ENCODE measurements around the gene GMPS. TPM values are rescaled to one million over a fixed set of nuclear protein-coding genes. Genes with fewer than 3 reads are reported as not detected.
A peak's percentile ranks its signal among the peaks of the same experiment; 100 is the strongest.

The GMPS gene
- polyA plus RNA-seq, 1 of the 3 experiments (the other 2 are of a cell fraction): 13.4 TPM

DNA sequence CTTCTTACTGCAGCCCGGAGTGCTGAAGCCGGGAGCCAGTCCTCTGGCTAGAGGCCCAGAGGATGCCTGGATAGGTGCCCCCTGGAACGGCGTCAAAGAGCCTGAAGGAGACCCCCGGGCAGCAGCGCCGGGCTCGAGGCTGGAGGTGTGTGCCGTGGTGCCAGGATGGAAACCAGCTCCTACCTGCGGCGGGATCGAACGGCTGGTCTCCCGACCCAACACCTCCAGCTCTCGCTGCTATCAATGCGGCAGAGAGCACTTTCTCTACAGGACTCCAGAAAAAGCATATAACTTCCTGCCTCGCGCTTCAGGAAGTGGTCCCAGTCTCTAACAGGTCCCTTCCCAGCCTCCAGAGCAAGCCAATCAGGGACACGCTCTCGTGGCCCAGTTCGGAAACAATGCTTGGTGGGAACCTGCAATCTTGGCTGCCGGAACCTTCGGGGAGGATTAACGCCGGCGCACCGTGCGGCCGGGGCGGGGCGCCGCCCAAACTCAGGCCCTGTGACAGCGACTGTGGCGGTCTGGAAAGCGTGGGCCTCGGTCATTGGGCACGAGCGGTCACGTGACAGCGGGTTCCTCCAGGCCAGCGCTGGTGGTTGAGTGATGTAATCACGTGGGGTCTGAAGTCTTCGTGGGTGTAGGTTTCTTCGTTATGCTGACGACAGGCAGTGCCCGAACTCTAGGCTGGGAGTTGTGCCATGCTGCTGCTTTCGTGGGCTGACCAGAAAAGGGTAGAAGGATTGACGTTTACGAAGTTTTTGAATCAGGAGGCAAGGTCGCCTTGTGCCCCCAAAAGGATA lies 16.1 kb upstream of the GMPS start, which contains the start of gene SLC33A1:
SLC33A1 (minus strand) TSS at position 287 of the 800 bp plus-strand sequence. CDS start 430 bp downstream, outside the sequence.
- H3K4me1 ChIP-seq (ENCODE audit: control insufficient read depth in 1 of 2, insufficient read depth in 2 of 2, low read depth in 1 of 2, low read length in 1 of 2): peaks cover 0 to 10% of the 10 kb centered on the region in 2 experiments; a peak in 3 of 4 replicates
- H3K36me3 ChIP-seq (replicated peaks in 1 of 2; ENCODE audit: control insufficient read depth in 1 of 2, insufficient read depth in 2 of 2, low read length in 1 of 2): no peaks in the 10 kb centered on the region
- H3K9me2 ChIP-seq: no peaks in the 10 kb centered on the region
- peak within 1 kb of the TSS; percentile 85 to 97 for H3K4me3 ChIP-seq (ENCODE audit: low read depth in 2 of 2, low read length in 1 of 2)
- CTCF ChIA-PET: interaction anchor here (1.3 kb wide), 2 partner anchors 13 to 49 kb away, joined by 4 to 7 read pairs; partner anchors contain the start of gene C3orf33
- H2AFZ ChIP-seq (ENCODE audit: low read depth): peak within 1 kb of the TSS; percentile 91
- no peaks in the 10 kb centered on the region for H3K9me3 ChIP-seq
- H4K20me1 ChIP-seq (ENCODE audit: insufficient read depth): no peaks in the 10 kb centered on the region; the same call in none of the 2 replicates
- 1% methylated on average over 43 of the region's 50 CpGs for WGBS (ENCODE audit: low lambda C conversion rate)
- POLR2A ChIA-PET: interaction anchor here (1.5 kb wide), 1 partner anchor 16 kb away, joined by 4 read pairs; the partner anchor contains the start of gene GMPS
- peak within 1 kb of the TSS; percentile 78 to 86 for H3K27ac ChIP-seq (ENCODE audit: low read depth in 2 of 2, low read length in 1 of 2)
- H3K27me3 ChIP-seq (ENCODE audit: insufficient read depth): no peaks in the 10 kb centered on the region
- peaks cover 46% of the 10 kb centered on the region for H3K79me2 ChIP-seq (ENCODE audit: insufficient read depth)
- DNase-seq: peak; percentile 95
- H3F3A ChIP-seq (replicated peaks; ENCODE audit: insufficient read depth): peaks cover 5% of the 10 kb centered on the region
- peak within 1 kb of the TSS; percentile 85 for H3K4me2 ChIP-seq
- peak within 1 kb of the TSS; percentile 89 for H3K9ac ChIP-seq
- no peak for TF ChIP-seq SMC3 (IDR thresholded peaks at IDR 0.05; ENCODE audit: low read depth, low read length)
- no peak for TF ChIP-seq FOSL2 (IDR thresholded peaks at IDR 0.05; ENCODE audit: borderline replicate concordance, low read depth)
- TF ChIP-seq FOXJ3 (CRISPR knock-in tag; IDR thresholded peaks at IDR 0.05): no peak
- TF ChIP-seq GABPA (IDR thresholded peaks at IDR 0.05; ENCODE audit: low read depth): peak; percentile 96
- peak; percentile 26 to 40; a peak in 2 of 4 replicates for TF ChIP-seq EP300 (IDR thresholded peaks at IDR 0.05; ENCODE audit: borderline replicate concordance in 1 of 2, low read depth in 1 of 2, low read length in 1 of 2)
- TF ChIP-seq, protein P1, sequence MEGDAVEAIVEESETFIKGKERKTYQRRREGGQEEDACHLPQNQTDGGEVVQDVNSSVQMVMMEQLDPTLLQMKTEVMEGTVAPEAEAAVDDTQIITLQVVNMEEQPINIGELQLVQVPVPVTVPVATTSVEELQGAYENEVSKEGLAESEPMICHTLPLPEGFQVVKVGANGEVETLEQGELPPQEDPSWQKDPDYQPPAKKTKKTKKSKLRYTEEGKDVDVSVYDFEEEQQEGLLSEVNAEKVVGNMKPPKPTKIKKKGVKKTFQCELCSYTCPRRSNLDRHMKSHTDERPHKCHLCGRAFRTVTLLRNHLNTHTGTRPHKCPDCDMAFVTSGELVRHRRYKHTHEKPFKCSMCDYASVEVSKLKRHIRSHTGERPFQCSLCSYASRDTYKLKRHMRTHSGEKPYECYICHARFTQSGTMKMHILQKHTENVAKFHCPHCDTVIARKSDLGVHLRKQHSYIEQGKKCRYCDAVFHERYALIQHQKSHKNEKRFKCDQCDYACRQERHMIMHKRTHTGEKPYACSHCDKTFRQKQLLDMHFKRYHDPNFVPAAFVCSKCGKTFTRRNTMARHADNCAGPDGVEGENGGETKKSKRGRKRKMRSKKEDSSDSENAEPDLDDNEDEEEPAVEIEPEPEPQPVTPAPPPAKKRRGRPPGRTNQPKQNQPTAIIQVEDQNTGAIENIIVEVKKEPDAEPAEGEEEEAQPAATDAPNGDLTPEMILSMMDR (IDR thresholded peaks at IDR 0.05): no peak
- TF ChIP-seq TCF12 (IDR thresholded peaks at IDR 0.05): peak; percentile 43; the same call in 1 of the 2 replicates
- TF ChIP-seq MAX (IDR thresholded peaks at IDR 0.05; ENCODE audit: low read depth): peak; percentile 98
- TF ChIP-seq POLR2AphosphoS5 (IDR thresholded peaks at IDR 0.05; ENCODE audit: low read depth, low read length): peak; percentile 79
- peak; percentile 39 for TF ChIP-seq IRF3 (IDR thresholded peaks at IDR 0.05; ENCODE audit: low read depth, low read length)
- TF ChIP-seq RFX5 (IDR thresholded peaks at IDR 0.05; ENCODE audit: low read length): peak; percentile 75
- TF ChIP-seq RAD21 (IDR thresholded peaks at IDR 0.05; ENCODE audit: low read length): no peak
- peak; percentile 30; the same call in 1 of the 2 replicates for TF ChIP-seq GATA2 (CRISPR knock-in tag; IDR thresholded peaks at IDR 0.05)
- TF ChIP-seq RCOR1 (IDR thresholded peaks at IDR 0.05; ENCODE audit: low read length): peak; percentile 78
- no peak for TF ChIP-seq RXRA (IDR thresholded peaks at IDR 0.05; ENCODE audit: borderline replicate concordance, low read depth)
- TF ChIP-seq, protein P2, sequence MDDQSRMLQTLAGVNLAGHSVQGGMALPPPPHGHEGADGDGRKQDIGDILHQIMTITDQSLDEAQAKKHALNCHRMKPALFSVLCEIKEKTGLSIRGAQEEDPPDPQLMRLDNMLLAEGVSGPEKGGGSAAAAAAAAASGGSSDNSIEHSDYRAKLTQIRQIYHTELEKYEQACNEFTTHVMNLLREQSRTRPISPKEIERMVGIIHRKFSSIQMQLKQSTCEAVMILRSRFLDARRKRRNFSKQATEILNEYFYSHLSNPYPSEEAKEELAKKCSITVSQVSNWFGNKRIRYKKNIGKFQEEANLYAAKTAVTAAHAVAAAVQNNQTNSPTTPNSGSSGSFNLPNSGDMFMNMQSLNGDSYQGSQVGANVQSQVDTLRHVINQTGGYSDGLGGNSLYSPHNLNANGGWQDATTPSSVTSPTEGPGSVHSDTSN (IDR thresholded peaks at IDR 0.05): no peak
- TF ChIP-seq TAF1 (IDR thresholded peaks at IDR 0.05; ENCODE audit: borderline replicate concordance, low read depth, low read length): peak; percentile 66
- TF ChIP-seq, protein P3, sequence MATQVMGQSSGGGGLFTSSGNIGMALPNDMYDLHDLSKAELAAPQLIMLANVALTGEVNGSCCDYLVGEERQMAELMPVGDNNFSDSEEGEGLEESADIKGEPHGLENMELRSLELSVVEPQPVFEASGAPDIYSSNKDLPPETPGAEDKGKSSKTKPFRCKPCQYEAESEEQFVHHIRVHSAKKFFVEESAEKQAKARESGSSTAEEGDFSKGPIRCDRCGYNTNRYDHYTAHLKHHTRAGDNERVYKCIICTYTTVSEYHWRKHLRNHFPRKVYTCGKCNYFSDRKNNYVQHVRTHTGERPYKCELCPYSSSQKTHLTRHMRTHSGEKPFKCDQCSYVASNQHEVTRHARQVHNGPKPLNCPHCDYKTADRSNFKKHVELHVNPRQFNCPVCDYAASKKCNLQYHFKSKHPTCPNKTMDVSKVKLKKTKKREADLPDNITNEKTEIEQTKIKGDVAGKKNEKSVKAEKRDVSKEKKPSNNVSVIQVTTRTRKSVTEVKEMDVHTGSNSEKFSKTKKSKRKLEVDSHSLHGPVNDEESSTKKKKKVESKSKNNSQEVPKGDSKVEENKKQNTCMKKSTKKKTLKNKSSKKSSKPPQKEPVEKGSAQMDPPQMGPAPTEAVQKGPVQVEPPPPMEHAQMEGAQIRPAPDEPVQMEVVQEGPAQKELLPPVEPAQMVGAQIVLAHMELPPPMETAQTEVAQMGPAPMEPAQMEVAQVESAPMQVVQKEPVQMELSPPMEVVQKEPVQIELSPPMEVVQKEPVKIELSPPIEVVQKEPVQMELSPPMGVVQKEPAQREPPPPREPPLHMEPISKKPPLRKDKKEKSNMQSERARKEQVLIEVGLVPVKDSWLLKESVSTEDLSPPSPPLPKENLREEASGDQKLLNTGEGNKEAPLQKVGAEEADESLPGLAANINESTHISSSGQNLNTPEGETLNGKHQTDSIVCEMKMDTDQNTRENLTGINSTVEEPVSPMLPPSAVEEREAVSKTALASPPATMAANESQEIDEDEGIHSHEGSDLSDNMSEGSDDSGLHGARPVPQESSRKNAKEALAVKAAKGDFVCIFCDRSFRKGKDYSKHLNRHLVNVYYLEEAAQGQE (IDR thresholded peaks at IDR 0.05; ENCODE audit: low read depth, low read length): no peak
- TF ChIP-seq MXI1 (IDR thresholded peaks at IDR 0.05; ENCODE audit: low read depth, low read length): peak; percentile 96
- TF ChIP-seq SIN3A (IDR thresholded peaks at IDR 0.05; ENCODE audit: borderline replicate concordance, low read depth, low read length): peak; percentile 88; the same call in 1 of the 2 replicates
- TF ChIP-seq YY1 (IDR thresholded peaks at IDR 0.05; ENCODE audit: low read depth): 0 out of 2 replicates have a peak, but pooled peaks have one; percentile 43
- no peak for TF ChIP-seq TEAD4 (IDR thresholded peaks at IDR 0.05; ENCODE audit: borderline replicate concordance, insufficient read depth)
- TF ChIP-seq, protein P4, sequence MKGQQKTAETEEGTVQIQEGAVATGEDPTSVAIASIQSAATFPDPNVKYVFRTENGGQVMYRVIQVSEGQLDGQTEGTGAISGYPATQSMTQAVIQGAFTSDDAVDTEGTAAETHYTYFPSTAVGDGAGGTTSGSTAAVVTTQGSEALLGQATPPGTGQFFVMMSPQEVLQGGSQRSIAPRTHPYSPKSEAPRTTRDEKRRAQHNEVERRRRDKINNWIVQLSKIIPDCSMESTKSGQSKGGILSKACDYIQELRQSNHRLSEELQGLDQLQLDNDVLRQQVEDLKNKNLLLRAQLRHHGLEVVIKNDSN (IDR thresholded peaks at IDR 0.05; ENCODE audit: borderline replicate concordance, low read depth): peak; percentile 99
- TF ChIP-seq ELF1 (IDR thresholded peaks at IDR 0.05): peak; percentile 90

Data from SK-N-SH (cell line).